ENCODE data around the gene OPN1LW. TPM values are rescaled to one million over a fixed set of nuclear protein-coding genes. Genes with fewer than 3 reads are reported as not detected.

OPN1LW gene
- total RNA-seq, 1 experiment from 2014 or later, result not detected

DNA sequence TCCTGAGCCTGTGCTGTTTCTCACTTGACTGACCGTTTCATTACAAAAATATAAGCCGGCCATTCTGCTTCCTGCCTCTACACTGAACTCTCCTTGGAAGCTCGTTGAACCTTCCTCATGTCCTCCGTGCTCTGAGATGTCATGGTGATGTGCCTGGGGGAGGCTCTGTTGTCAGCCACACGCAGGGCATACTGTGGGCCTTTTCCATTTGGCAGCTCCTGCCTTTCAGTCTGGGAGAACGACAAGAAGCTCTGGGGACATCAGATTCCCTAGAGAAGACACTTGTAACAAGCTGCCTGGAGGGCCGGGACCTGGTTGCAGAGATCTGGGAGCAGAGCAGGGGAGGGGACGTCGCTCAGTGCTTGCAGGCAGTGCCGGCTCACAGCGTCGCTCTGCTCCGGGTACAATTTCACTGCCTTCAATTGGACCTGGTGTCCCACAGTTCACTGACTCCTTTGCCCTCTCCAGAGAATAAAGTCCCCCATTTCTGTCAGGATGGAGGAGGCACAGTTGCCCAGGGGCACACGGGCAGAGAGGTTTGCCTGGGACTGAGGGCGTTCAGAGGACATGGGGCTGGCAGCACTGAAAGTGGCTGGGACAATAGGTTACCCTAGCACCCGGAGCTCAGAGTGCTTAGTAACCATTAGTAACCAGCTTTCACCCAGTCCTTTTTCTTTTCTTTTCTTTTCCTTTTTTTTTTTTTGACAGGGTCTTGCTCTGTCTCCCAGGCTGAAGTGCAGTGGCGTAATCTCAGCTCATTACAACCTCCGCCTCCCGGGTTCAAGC, 27.4 kb upstream of the OPN1LW start:
- H3K27me3 ChIP-seq (ENCODE audit: insufficient read depth, low read length), result no peaks in the 10 kb centered on the region
- no peak overlapping the region for H3K4me3 ChIP-seq (replicated peaks in 1 of 2; ENCODE audit: low read depth in 1 of 2, low read length in 2 of 2)
- ATAC-seq, result no peak
- no peak overlapping the region for H2AFZ ChIP-seq (ENCODE audit: low read depth, low read length, poor library complexity, severe bottlenecking)
- H3K4me2 ChIP-seq (ENCODE audit: low read length), result no peak overlapping the region
- no peaks in the 10 kb centered on the region for H3K9me3 ChIP-seq (ENCODE audit: control insufficient read depth in 1 of 2, insufficient read depth in 1 of 2, low read depth in 1 of 2, low read length in 2 of 2)
- TF ChIP-seq POLR2A (IDR thresholded peaks at IDR 0.05; ENCODE audit: borderline replicate concordance, extremely low read depth, insufficient read depth, insufficient read length) (no peak), YY1 (IDR thresholded peaks at IDR 0.05; ENCODE audit: extremely low read depth, insufficient replicate concordance, low read depth, low read length) (no peak), CEBPB (IDR thresholded peaks at IDR 0.05; ENCODE audit: low read depth) (no peak), RAD21 (IDR thresholded peaks at IDR 0.05; ENCODE audit: low read depth) (no peak), ELF1 (IDR thresholded peaks at IDR 0.05; ENCODE audit: borderline replicate concordance, low read depth) (no peak), CBX3 (IDR thresholded peaks at IDR 0.05; ENCODE audit: low read depth) (no peak), EZH2phosphoT487 (IDR thresholded peaks at IDR 0.05; ENCODE audit: borderline replicate concordance) (no peak), SRF (IDR thresholded peaks at IDR 0.05; ENCODE audit: low read depth) (no peak), JUND (IDR thresholded peaks at IDR 0.05) (no peak), TCF7L2 (IDR thresholded peaks at IDR 0.05; ENCODE audit: borderline replicate concordance, extremely low read depth, insufficient read depth, insufficient read length) (no peak)
- TF ChIP-seq, protein P1, sequence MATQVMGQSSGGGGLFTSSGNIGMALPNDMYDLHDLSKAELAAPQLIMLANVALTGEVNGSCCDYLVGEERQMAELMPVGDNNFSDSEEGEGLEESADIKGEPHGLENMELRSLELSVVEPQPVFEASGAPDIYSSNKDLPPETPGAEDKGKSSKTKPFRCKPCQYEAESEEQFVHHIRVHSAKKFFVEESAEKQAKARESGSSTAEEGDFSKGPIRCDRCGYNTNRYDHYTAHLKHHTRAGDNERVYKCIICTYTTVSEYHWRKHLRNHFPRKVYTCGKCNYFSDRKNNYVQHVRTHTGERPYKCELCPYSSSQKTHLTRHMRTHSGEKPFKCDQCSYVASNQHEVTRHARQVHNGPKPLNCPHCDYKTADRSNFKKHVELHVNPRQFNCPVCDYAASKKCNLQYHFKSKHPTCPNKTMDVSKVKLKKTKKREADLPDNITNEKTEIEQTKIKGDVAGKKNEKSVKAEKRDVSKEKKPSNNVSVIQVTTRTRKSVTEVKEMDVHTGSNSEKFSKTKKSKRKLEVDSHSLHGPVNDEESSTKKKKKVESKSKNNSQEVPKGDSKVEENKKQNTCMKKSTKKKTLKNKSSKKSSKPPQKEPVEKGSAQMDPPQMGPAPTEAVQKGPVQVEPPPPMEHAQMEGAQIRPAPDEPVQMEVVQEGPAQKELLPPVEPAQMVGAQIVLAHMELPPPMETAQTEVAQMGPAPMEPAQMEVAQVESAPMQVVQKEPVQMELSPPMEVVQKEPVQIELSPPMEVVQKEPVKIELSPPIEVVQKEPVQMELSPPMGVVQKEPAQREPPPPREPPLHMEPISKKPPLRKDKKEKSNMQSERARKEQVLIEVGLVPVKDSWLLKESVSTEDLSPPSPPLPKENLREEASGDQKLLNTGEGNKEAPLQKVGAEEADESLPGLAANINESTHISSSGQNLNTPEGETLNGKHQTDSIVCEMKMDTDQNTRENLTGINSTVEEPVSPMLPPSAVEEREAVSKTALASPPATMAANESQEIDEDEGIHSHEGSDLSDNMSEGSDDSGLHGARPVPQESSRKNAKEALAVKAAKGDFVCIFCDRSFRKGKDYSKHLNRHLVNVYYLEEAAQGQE (IDR thresholded peaks at IDR 0.05; ENCODE audit: low read depth), result no peak
- TF ChIP-seq, protein P2, sequence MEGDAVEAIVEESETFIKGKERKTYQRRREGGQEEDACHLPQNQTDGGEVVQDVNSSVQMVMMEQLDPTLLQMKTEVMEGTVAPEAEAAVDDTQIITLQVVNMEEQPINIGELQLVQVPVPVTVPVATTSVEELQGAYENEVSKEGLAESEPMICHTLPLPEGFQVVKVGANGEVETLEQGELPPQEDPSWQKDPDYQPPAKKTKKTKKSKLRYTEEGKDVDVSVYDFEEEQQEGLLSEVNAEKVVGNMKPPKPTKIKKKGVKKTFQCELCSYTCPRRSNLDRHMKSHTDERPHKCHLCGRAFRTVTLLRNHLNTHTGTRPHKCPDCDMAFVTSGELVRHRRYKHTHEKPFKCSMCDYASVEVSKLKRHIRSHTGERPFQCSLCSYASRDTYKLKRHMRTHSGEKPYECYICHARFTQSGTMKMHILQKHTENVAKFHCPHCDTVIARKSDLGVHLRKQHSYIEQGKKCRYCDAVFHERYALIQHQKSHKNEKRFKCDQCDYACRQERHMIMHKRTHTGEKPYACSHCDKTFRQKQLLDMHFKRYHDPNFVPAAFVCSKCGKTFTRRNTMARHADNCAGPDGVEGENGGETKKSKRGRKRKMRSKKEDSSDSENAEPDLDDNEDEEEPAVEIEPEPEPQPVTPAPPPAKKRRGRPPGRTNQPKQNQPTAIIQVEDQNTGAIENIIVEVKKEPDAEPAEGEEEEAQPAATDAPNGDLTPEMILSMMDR (IDR thresholded peaks at IDR 0.05 in 2 of 3, conservative IDR thresholded peaks at IDR 0.05 in 1 of 3; ENCODE audit: borderline replicate concordance in 1 of 3, insufficient read depth in 1 of 3, low read depth in 2 of 3, low read length in 2 of 3), result no peak
- TF ChIP-seq, protein P3, sequence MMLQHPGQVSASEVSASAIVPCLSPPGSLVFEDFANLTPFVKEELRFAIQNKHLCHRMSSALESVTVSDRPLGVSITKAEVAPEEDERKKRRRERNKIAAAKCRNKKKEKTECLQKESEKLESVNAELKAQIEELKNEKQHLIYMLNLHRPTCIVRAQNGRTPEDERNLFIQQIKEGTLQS (IDR thresholded peaks at IDR 0.05), result no peak
- H3K36me3 ChIP-seq (ENCODE audit: control insufficient read depth in 1 of 2, insufficient read depth in 2 of 2, low read length in 2 of 2), result no peaks in the 10 kb centered on the region
- no peaks in the 10 kb centered on the region for H3K4me1 ChIP-seq (ENCODE audit: control insufficient read depth in 1 of 2, insufficient read depth in 2 of 2, low read length in 2 of 2)
- no peaks in the 10 kb centered on the region for H4K20me1 ChIP-seq (ENCODE audit: insufficient read depth)
- no TSS peak for BruUV-seq (replicated peaks)
- H3K27ac ChIP-seq (ENCODE audit: low read depth, low read length), result no peak overlapping the region
- intact Hi-C loops (cut with micrococcal nuclease), result no loop called here
- H3K79me2 ChIP-seq (ENCODE audit: insufficient read depth, low read length), result no peaks in the 10 kb centered on the region
- DNase-seq (ENCODE audit: low read depth, low spot score), result no peak
- ChIA-PET CTCF (no interaction called here), POLR2A (no interaction called here), RAD21 (ENCODE audit: low non-redundant PET in 1 of 2, low total read pairs in 2 of 2, uncharacterized antibody in 2 of 2, unreplicated experiment in 2 of 2) (no interaction called here)
- H3K9me2 ChIP-seq (ENCODE audit: insufficient read depth), result no peaks in the 10 kb centered on the region
- H3K9ac ChIP-seq (ENCODE audit: low read length), result no peak overlapping the region
